Epithelial cell of proximal tubule (primary cell): ENCODE results near the gene CTNNA2. TPM values are rescaled to one million over a fixed set of nuclear protein-coding genes. Genes with fewer than 3 reads are reported as not detected.

Experiments used
- DNase-seq: peaks from one replicate; pipeline ENCODE4 v3.0.0-alpha.2; 2011; ENCODE audit warnings: low read depth
- H3K4me3 ChIP-seq: 2 replicates; pipeline ENCODE4 v1.5.1; 2011; ENCODE audit warnings: low read depth, mild to moderate bottlenecking, low read length
- total RNA-seq: library from RNA; depleted of rRNA; stranded (reverse); fragments of >200 nt; gene quantifications from 2 replicates; pipeline ENCODE4 v1.2.3, GENCODE V29; 2015
- TF ChIP-seq, protein P1 (sequence below): conservative IDR thresholded peaks from 2 replicates; pipeline ENCODE4 v1.5.1; 2012; ENCODE audit warnings: low read depth, mild to moderate bottlenecking, low read length

CTNNA2 gene
- total RNA-seq, 1 donor from 2014 or later: 0.06 TPM

DNA sequence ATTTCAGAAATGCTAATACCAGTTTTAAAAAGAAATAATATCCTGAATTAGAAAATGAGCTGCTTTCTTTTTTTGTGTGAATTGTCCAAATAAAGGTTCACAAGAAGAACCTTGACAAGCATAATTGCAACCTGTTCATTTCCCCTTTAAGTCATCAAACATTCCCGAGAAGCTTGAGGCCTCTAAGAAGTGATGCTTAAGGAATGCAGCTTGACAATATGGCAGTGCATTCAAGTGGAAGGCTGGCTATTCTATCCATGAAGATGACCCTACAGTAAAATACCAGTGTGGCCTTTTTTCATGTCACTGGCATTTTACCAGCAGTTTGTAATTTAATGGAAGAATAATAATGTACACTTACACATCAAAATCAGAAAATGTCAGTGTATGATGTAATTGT, 216.7 kb downstream of the CTNNA2 start:
- no peak overlapping the region for H3K4me3 ChIP-seq
- no peak for DNase-seq
- TF ChIP-seq, protein P1, sequence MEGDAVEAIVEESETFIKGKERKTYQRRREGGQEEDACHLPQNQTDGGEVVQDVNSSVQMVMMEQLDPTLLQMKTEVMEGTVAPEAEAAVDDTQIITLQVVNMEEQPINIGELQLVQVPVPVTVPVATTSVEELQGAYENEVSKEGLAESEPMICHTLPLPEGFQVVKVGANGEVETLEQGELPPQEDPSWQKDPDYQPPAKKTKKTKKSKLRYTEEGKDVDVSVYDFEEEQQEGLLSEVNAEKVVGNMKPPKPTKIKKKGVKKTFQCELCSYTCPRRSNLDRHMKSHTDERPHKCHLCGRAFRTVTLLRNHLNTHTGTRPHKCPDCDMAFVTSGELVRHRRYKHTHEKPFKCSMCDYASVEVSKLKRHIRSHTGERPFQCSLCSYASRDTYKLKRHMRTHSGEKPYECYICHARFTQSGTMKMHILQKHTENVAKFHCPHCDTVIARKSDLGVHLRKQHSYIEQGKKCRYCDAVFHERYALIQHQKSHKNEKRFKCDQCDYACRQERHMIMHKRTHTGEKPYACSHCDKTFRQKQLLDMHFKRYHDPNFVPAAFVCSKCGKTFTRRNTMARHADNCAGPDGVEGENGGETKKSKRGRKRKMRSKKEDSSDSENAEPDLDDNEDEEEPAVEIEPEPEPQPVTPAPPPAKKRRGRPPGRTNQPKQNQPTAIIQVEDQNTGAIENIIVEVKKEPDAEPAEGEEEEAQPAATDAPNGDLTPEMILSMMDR: no peak

DNA sequence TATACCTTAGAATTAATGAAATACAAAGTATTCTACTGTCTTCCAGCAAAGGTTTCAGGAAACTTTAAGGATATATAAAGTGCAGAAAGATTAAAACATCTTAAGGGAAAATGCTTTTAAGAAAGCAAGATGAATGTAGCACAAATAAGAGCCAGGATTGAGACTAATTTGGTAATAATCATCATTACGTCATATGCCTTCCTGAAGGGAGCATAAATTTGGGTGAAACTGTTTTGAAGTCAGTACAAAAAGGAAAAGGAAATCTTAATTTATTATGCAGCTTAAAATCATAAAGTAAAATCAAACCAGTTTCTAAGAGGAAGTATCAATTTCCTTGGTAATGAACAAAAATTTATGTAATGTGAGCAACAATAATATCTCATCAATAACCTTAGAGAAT, 221.7 kb downstream of the CTNNA2 start:
- H3K4me3 ChIP-seq: no peak overlapping the region
- TF ChIP-seq, protein P1: no peak
- no peak for DNase-seq

DNA sequence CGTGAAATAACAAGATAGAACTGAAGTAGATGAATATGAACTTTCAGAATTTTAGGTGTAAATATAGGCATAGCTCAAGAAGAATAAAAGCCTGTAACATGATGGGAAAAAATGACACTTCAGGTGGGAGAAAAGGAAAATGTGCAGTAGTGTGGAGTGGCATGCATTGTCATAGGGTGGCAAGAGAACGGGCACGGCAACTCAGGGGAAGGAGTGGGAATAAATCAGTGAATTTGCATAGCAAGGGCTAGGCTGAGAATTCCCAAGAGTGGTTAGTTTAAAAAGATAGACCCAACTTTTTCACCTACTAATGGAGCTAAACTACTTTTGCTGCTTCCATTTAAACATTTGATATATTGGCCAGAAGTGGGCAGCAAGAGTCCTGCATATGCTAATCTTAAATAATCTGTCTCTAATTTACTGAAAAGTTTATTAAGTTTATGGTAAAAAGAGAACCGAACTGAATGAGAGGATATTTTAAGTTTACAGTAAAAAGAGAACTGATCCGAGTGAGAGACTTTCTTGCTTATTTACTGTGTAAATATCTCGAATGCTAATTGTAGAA, 228.1 kb downstream of the CTNNA2 start:
- H3K4me3 ChIP-seq: no peak overlapping the region
- DNase-seq: no peak
- TF ChIP-seq, protein P1: no peak

DNA sequence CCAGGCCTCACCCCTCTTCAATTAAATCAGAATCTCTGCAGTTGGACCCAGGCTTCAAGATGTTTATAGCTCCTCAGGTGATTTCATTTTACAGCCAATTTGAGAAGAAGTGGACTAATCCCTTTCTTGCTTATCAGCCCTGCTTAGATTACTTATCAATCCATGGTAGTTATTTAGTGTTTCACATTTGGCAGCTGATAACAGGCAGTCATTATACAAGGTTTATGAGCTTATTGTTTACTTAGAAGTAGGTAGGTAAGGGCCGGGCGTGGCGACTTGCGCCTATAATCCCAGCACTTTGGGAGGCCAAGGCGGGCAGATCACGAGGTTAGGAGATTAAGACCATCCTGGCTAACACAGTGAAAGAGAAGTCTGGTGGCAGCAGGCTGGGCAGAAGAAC, 237.5 kb downstream of the CTNNA2 start:
- TF ChIP-seq, protein P1: no peak
- no peak for DNase-seq
- no peak overlapping the region for H3K4me3 ChIP-seq

DNA sequence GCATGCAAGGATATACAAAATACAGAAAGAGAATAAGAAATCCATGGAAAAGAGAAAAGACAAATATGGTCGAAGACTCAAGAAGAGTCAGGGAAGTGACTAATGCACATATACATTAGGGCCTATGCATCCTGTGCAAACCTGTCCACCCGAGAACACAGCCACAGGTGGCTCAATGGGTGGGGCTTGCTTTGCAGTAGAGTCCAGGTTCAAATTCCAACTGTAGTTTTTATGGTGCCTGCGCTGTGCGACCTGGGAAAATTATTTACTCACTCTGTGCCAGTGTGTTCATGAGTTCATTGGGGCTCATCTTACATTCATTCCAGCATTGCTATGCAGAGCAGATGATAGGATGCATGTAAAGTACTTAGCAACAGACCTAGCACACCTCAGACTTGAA, 244.7 kb downstream of the CTNNA2 start:
- DNase-seq: no peak
- H3K4me3 ChIP-seq: no peak overlapping the region
- TF ChIP-seq, protein P1: no peak

DNA sequence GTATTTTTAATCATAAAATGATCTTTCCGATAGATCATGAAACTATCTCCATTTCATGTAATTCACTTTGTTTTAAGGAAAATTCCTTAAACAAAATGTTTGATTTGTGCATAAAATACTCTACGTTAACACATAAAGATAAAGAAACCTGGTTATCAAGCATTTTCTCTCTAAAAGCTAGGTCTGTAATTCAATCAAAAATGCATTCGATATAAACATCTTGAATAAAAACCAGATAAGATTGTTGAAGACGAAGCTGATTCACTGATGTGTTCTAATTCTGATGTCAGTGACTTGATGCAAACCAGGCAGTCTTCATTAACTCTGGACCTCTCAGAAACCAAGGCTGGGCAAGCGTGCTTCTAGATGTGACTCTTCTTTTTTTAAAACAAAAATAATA, 245.2 kb downstream of the CTNNA2 start:
- TF ChIP-seq, protein P1: no peak
- DNase-seq: no peak
- no peak overlapping the region for H3K4me3 ChIP-seq

DNA sequence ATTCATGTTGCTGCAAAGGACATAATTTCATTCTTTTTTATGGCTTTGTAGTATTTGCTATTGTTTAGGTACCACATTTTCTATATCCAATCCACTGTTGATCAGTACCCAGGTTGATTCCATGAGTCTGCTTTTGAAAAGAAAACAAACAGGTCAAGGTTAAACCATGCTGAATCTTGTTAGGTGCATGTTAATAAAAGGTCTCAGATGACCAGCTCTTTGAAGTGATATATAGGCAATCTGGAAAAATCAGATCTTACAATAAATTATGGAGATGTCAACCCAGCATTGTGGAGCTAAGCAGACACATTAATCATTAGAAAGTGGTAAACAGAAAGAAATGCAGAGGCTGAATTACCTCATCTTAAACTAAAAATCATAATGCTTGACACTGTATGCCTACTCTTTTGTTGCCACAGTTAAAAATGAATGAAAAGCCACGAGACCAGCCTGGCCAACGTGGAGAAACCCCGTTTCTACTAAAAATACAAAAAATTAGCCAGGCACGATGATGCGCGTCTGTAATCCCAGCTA, 246.0 kb downstream of the CTNNA2 start:
- no peak overlapping the region for H3K4me3 ChIP-seq
- no peak for DNase-seq

More for the DNA sequence above, 246.0 kb downstream of the CTNNA2 start:
- TF ChIP-seq, protein P1: no peak
